ENCODE results near the gene NDUFS7.

DNA sequence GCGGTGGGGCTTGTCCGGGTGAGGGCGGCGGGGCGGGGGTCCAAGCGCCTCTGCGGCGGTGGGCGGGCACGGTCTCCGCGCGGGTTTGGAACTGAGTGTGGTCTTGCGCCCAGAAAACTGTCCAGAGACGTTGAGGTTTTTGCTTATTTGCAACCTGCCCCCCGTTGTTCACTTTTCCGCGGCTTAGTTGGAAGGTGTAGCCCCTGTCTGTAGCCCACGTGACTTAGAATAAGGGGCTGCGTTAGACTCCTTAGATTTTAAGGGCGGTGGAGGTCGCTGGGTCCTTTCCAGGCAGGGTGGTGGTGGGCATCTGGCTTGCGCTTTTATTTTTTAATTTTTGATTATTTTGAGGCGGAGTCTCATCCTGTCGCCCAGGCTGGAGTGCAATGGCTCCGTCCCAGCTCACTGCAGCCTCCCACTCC is 55.2 kb downstream of the NDUFS7 start:
- TF ChIP-seq, protein P1, sequence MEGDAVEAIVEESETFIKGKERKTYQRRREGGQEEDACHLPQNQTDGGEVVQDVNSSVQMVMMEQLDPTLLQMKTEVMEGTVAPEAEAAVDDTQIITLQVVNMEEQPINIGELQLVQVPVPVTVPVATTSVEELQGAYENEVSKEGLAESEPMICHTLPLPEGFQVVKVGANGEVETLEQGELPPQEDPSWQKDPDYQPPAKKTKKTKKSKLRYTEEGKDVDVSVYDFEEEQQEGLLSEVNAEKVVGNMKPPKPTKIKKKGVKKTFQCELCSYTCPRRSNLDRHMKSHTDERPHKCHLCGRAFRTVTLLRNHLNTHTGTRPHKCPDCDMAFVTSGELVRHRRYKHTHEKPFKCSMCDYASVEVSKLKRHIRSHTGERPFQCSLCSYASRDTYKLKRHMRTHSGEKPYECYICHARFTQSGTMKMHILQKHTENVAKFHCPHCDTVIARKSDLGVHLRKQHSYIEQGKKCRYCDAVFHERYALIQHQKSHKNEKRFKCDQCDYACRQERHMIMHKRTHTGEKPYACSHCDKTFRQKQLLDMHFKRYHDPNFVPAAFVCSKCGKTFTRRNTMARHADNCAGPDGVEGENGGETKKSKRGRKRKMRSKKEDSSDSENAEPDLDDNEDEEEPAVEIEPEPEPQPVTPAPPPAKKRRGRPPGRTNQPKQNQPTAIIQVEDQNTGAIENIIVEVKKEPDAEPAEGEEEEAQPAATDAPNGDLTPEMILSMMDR (IDR thresholded peaks at IDR 0.05), result no peak
- TF ChIP-seq POLR2A (IDR thresholded peaks at IDR 0.05), result no peak
- no peak for TF ChIP-seq POLR2AphosphoS5 (IDR thresholded peaks at IDR 0.05)

Data from sigmoid colon (tissue), 4 donors.